Astrocyte (in vitro differentiated cells and primary cell): ENCODE results near the gene TMEM62.

Experiments used
- EZH2 ChIP-seq: IDR thresholded peaks from 2 replicates; pipeline ENCODE4 v1.6.1; 2012; ENCODE audit warnings: mild to moderate bottlenecking, low read length, inconsistent platforms; ENCODE audit not compliant: insufficient read depth
- TF ChIP-seq, protein P1 (sequence below): IDR thresholded peaks from 2 replicates; pipeline ENCODE4 v1.5.1; 2011; ENCODE audit warnings: low read depth, mild to moderate bottlenecking, inconsistent platforms, low read length, moderate library complexity; ENCODE audit not compliant: insufficient read depth

DNA sequence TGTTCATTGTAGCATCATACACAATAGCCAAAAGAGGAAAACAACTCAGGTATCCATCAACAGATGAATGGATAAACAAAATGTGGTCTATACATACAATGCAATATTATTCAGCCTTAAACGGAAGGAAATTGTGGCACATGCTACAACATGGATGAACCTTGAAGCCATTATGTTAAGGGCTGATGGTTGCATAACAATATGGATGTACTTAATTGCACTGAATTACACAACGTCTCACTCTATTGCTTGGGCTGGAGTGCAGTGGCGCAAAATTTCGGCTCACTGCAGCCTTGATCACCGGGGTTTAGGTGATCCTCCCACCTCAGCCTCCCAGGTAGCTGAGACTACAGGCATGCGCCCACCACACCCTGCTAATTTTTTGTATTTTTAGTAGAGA, 7.0 kb upstream of the TMEM62 start:
- TF ChIP-seq, protein P1, sequence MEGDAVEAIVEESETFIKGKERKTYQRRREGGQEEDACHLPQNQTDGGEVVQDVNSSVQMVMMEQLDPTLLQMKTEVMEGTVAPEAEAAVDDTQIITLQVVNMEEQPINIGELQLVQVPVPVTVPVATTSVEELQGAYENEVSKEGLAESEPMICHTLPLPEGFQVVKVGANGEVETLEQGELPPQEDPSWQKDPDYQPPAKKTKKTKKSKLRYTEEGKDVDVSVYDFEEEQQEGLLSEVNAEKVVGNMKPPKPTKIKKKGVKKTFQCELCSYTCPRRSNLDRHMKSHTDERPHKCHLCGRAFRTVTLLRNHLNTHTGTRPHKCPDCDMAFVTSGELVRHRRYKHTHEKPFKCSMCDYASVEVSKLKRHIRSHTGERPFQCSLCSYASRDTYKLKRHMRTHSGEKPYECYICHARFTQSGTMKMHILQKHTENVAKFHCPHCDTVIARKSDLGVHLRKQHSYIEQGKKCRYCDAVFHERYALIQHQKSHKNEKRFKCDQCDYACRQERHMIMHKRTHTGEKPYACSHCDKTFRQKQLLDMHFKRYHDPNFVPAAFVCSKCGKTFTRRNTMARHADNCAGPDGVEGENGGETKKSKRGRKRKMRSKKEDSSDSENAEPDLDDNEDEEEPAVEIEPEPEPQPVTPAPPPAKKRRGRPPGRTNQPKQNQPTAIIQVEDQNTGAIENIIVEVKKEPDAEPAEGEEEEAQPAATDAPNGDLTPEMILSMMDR: no peak
- TF ChIP-seq EZH2: no peak
